Parathyroid adenoma (tissue), 2 donors: ENCODE data around the gene ACKR2.

Source experiments
- H2AFZ ChIP-seq: fragments of 300-600 bp; sonication (generic); one replicate; pipeline ENCODE4 v1.7.0; 2017; ENCODE audit warnings: antibody characterized with exemption, mild to moderate bottlenecking
- H3K27ac ChIP-seq: fragments of 300-600 bp; sonication (generic); one replicate; pipeline ENCODE4 v1.7.0; 2017
- H3K27me3 ChIP-seq: fragments of 300-600 bp; sonication (generic); one replicate; pipeline ENCODE4 v1.7.0; 2017; ENCODE audit warnings: low read length; ENCODE audit not compliant: control insufficient read depth, insufficient read depth
- H3K36me3 ChIP-seq: fragments of 300-600 bp; sonication (generic); one replicate; pipeline ENCODE4 v1.7.0; 2017; ENCODE audit warnings: low read length; ENCODE audit not compliant: control insufficient read depth, insufficient read depth
- H3K4me1 ChIP-seq: fragments of 300-600 bp; sonication (generic); one replicate; pipeline ENCODE4 v1.7.0; 2017; ENCODE audit warnings: control low read depth
- H3K4me2 ChIP-seq: fragments of 300-600 bp; sonication (generic); one replicate; pipeline ENCODE4 v1.7.0; 2017; ENCODE audit warnings: low read length
- H3K4me3 ChIP-seq: fragments of 300-600 bp; sonication (generic); one replicate; pipeline ENCODE4 v1.7.0; 2017; ENCODE audit warnings: low read depth, low read length
- H3K79me2 ChIP-seq: fragments of 300-600 bp; sonication (generic); one replicate; pipeline ENCODE4 v1.7.0; 2017; ENCODE audit warnings: control low read depth
- H3K9ac ChIP-seq: fragments of 300-600 bp; sonication (generic); one replicate; pipeline ENCODE4 v1.7.0; 2017; ENCODE audit warnings: mild to moderate bottlenecking
- H3K9me3 ChIP-seq: fragments of 300-600 bp; sonication (generic); one replicate; pipeline ENCODE4 v1.7.0; 2017; ENCODE audit warnings: low read length; ENCODE audit not compliant: control insufficient read depth
- TF ChIP-seq, protein P1 (sequence below): fragments of 300-600 bp; sonication (generic); IDR thresholded peaks from one replicate; pipeline ENCODE4 v1.7.0; 2017; ENCODE audit warnings: antibody characterized with exemption, mild to moderate bottlenecking
- donor health status: primary hyperparathyroidism.

ACKR2 gene

DNA sequence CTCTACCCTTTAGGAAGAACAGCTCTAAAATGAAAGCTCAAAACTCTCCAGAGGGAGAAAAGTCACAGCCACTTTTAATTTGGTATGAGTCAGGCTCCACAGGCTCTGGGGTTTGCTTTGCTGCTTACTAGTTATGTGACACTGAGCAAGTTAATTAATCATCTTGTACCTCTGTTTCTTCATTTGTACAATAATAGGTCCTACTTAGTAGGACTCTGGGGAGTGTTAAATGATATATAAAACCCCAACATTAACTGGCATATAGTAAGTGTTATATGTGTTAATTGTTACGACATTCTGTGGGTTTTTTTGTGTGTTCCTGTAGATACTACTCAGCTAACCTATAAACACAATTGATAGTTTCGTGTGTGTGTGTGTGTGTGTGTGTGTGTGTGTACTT is 6.6 kb downstream of the ACKR2 start:
- no peaks in the 10 kb centered on the region for H3K9me3 ChIP-seq
- no peaks in the 10 kb centered on the region for H3K27me3 ChIP-seq
- no peak overlapping the region for H3K4me3 ChIP-seq
- H2AFZ ChIP-seq = no peak overlapping the region
- no peaks in the 10 kb centered on the region for H3K79me2 ChIP-seq
- no peaks in the 10 kb centered on the region for H3K36me3 ChIP-seq
- H3K27ac ChIP-seq = no peak overlapping the region
- H3K4me2 ChIP-seq = no peak overlapping the region
- no peak overlapping the region for H3K9ac ChIP-seq
- TF ChIP-seq, protein P1, sequence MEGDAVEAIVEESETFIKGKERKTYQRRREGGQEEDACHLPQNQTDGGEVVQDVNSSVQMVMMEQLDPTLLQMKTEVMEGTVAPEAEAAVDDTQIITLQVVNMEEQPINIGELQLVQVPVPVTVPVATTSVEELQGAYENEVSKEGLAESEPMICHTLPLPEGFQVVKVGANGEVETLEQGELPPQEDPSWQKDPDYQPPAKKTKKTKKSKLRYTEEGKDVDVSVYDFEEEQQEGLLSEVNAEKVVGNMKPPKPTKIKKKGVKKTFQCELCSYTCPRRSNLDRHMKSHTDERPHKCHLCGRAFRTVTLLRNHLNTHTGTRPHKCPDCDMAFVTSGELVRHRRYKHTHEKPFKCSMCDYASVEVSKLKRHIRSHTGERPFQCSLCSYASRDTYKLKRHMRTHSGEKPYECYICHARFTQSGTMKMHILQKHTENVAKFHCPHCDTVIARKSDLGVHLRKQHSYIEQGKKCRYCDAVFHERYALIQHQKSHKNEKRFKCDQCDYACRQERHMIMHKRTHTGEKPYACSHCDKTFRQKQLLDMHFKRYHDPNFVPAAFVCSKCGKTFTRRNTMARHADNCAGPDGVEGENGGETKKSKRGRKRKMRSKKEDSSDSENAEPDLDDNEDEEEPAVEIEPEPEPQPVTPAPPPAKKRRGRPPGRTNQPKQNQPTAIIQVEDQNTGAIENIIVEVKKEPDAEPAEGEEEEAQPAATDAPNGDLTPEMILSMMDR = no peak
- H3K4me1 ChIP-seq = peaks cover 5% of the 10 kb centered on the region

DNA sequence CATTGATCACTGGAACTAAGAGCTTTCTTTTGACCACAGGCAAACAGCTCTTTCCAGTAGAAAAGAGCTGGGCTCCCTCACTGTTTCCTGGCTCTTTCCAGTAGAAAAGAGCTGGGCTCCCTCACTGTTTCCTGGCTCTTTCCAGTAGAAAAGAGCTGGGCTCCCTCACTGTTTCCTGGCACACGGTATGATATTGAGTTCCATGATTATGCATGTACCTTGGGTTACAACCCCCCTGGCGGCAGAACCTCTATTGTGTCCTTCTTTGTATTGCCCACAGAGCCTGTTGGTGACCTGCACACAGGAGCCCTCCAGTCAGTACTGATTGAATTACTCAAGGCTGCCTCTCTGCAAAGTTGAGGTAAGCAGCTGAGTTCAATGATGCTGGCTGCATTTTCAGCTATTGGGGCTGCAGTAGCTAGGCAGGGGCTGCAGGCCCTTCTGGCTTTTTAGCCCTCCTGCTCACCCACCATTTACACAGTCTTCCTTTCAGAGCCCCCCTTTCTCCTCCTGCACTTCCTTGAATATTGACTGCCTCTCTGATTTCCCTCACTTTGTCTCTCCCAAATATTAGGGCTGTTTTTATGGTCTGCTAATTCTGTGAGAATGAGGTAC is 10.2 kb downstream of the ACKR2 start:
- TF ChIP-seq, protein P1 = no peak
- no peak overlapping the region for H3K27ac ChIP-seq

GRCh38 chr3:42820746-42821051 is 11.5 kb downstream of the ACKR2 start:
- H2AFZ ChIP-seq = no peak overlapping the region

More for the DNA sequence above, 10.2 kb downstream of the ACKR2 start:
- no peak overlapping the region for H3K9ac ChIP-seq
- no peaks in the 10 kb centered on the region for H3K27me3 ChIP-seq
- no peak overlapping the region for H3K4me3 ChIP-seq
- no peak overlapping the region for H3K4me2 ChIP-seq
- H3K4me1 ChIP-seq = peaks cover 5% of the 10 kb centered on the region
- H3K36me3 ChIP-seq = no peaks in the 10 kb centered on the region
- no peak overlapping the region for H2AFZ ChIP-seq
- H3K79me2 ChIP-seq = no peaks in the 10 kb centered on the region
- no peaks in the 10 kb centered on the region for H3K9me3 ChIP-seq

DNA sequence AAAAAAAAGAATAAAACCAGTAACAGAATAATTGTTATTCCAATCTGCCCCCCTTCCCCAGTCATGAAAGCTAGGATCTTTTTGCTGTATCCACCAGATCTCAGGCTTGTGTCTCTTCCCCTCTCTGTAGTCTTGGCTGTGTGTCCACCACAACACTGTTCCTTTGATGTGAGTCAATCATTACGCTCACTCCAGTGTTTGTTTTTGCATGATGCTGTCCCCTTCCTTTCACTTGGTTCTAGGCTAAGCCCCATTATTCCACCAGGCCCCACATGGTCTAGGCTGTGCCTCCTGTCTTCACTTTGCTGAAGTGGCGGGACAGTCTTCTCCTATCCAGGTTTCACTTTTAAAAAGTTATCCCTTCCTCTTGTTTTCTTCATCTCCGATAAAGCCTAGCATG is 13.6 kb downstream of the ACKR2 start:
- Histone ChIP-seq H3K4me2 (no peak overlapping the region), H3K27me3 (no peaks in the 10 kb centered on the region), H3K4me1 (peaks cover 5% of the 10 kb centered on the region), H2AFZ (no peak overlapping the region), H3K9me3 (no peaks in the 10 kb centered on the region), H3K4me3 (no peak overlapping the region), H3K36me3 (no peaks in the 10 kb centered on the region), H3K27ac (no peak overlapping the region), H3K9ac (no peak overlapping the region), H3K79me2 (no peaks in the 10 kb centered on the region)
- TF ChIP-seq, protein P1 = no peak

More at GRCh38 chr3:42820746-42821051, 11.5 kb downstream of the ACKR2 start:
- Histone ChIP-seq H3K4me3 (no peak overlapping the region), H3K9me3 (no peaks in the 10 kb centered on the region), H3K27ac (no peak overlapping the region), H3K4me2 (no peak overlapping the region), H3K27me3 (no peaks in the 10 kb centered on the region), H3K36me3 (no peaks in the 10 kb centered on the region), H3K9ac (no peak overlapping the region), H3K79me2 (no peaks in the 10 kb centered on the region), H3K4me1 (peaks cover 5% of the 10 kb centered on the region)
- TF ChIP-seq, protein P1 = no peak

DNA sequence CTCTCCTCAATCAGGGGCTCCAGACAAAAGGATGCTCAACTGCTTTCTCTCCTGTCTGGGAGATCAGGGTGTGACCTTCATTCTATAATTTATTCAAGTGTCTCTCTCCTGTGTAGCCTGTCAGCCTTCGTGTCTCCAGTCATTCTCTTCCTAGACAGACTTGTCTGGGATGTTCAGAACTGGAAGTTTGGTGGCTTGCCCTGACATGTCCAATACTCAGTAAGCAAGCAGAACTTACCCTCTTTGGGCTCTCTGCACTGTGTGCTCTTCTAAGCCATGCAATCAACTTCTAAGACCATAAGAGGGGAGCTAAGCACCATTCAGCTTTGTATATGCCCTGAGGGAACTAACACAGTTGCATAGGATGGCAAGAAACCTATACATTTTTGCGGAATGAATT is 14.1 kb downstream of the ACKR2 start:
- Histone ChIP-seq H3K36me3 (no peaks in the 10 kb centered on the region), H3K4me1 (peaks cover 5% of the 10 kb centered on the region), H2AFZ (no peak overlapping the region), H3K4me2 (no peak overlapping the region), H3K9ac (no peak overlapping the region), H3K27me3 (no peaks in the 10 kb centered on the region), H3K79me2 (no peaks in the 10 kb centered on the region), H3K4me3 (no peak overlapping the region), H3K9me3 (no peaks in the 10 kb centered on the region), H3K27ac (no peak overlapping the region)
- TF ChIP-seq, protein P1 = no peak
